GM21367 (cell line): Measurements from ENCODE around the gene OSBPL5.

Experiments
- ATAC-seq: cut with Tn5 transposase; IDR thresholded peaks from one replicate; pipeline ENCODE4 v1.9.1; 2021; ENCODE audit not compliant: unreplicated experiment

The OSBPL5 gene

DNA sequence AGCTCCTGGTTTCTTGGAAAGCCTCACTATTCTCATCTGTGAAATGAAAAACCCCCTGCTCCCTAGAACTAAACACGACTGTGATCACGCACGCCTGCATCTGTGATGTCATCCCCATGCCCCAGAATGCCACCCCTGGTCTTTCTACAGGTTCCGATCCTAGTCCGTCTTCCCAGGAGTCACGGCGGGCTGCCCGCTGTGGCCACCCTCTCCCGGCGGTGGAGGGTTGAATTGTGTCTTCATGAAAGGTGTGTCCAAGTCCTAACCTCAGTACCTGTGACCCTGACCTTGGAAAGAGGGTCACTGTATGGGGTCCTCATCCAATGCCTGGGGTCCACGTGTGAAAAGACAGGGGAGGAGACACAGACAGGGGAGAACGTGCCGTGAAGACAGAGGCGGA, 14.4 kb downstream of the OSBPL5 start:
- ATAC-seq = no peak

DNA sequence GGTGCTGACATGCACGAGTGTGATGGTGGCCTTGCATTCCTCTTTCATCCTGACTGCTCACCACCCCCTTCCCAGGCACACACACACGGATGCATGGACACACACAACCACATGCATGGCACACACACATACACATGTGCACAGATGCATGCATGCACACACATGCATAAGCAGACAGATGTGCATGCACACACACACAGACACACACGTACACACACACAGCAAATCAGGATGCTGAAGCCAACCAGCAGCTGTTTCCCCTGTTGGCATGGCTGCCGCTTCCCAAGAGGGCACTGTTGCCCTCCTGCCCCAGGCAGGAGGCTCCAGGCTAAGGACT, 15.3 kb downstream of the OSBPL5 start:
- ATAC-seq = no peak

DNA sequence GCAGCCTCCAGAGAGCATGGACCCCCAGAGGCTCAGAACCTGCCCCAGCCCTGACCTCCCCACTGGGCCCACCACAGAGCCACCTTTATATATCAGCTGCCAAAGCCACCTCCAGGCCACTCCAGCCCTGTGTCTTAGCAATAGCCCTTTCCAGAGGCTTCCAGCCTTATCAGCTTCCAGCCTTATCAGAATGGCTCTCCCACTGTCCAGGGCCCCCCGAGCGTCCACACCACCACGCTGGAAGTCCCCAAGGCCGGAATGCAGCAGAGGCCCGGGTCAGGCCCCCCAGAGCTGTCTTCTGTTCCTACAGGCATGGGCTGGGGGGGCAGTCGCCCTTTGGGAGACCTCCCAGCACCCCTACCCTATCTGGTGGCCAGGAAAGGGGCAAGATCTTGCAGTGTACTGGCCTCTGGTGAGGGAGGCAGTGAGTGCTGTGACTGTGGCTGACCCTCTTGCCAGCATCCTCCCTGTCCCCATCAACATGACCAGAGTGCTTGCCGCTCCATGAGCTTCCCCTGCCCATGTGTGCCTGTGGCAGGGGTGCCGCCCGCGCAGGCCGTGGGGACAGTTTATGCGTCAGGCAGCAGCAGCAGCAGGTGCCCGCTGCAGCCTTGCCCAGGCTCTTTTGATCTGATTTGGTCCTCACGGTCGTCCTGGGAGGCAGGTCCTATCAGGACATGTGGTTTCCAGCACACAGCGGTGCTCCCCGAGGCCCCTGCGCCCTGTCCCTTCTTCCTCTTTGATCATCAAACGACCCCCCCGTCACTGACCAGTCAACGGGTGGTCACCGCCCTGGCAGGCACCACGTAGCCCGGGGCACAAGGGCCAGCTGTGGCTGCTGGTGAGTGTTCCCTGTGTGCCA, 15.9 kb downstream of the OSBPL5 start:
- no peak for ATAC-seq

DNA sequence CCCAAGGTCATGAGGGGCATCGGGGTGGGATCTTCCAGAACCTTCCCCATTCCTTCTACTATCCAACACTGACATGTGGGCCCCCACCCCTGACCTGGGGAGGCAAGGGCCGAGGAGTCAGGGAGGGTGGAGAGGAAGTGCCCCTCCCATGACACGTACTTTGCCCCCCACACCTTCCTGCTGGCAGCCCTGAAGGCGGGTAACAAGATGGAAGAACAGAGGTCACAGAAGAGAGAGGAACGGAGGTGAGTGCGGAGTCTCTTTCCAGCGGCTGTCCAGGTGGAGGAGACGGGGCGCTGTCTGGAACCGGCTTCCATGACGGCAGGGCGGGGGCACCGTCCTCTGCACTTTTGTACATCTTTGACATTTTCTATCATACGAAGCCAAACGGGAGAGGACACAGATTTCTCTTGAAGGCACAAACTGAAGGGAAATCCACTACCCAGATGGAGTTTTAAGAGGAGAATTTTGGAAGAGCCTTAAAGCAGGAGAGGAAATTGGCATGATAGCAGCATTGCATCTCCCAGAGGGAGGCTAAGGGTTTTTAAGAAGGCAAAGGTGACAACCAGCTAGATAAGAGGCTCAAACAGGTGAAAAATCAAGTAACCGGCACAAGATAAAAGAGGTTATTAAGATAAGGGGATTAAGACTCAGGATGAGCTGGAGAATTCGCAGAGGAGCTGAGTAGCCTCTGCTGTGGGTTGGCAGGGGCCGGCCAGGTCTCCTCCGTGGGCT, 16.7 kb downstream of the OSBPL5 start:
- no peak for ATAC-seq

DNA sequence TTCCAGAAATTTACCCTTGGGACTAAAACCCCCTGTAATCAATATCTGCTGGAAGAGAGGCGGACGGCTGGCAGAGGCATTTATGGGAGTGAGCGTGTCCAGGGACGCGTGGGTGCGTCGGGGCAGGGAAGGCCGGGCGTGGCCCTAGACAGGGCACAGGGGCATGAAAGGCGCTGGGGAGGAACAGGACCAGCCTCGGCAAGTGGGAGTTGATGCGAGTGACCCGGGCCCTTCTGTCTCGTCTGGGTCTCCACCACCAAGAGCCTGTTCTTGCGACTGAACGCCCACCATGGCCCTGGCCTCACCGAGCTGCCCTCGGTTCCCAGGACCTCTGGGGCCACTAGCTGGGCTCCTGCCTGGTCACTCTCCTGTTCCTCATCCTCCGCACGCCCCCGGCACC, 17.5 kb downstream of the OSBPL5 start:
- ATAC-seq = no peak

DNA sequence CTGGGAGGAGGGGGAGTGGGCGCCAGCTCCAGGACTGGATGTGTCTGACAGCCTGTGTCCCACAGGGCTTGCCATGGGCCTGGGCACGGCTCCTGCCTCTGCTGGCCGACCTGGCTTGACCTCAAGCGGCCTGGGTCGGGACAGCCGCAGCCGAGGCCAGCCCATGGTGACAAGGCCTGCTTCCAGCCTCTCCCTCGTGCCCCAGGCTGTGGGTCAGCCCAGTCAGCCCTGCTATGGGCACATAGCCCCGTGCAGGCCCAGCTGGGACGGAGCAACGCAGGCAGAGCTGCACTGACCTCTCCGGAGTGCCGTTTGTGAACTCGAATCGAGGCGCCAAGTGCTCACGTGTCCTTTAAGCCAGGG, 17.9 kb downstream of the OSBPL5 start:
- ATAC-seq = no peak

DNA sequence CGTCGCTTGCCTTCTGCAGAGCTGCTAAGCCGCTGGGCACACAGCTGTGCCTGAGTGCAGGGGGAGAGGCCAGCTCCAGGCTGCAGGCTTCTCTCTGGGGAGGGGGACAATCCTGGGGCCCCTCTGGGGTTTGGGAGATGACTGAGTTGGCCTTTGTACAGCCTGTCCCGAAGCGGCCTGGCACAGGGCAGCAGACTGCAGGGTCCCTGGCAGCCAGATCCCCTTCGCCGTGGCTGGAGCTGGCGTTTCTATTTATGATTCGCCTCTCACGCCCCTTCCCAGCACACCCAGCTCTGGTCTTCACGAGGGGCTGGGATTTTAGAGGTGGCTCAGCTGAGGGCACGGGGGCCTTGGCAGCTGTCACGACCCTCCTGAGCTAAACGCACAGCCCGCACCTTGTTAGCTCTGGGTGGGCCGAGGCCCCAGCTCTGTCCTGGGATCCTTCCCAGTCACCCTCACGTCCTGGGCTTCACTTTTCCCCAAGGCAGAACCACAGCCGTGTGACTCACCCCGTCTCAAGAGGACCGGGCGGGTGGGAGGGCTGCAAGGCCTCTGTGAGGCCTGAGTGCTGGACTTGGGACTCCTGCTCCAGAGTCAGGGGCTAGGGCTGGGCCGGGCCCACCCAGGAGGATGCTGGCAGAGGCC, 18.4 kb downstream of the OSBPL5 start:
- ATAC-seq = no peak

DNA sequence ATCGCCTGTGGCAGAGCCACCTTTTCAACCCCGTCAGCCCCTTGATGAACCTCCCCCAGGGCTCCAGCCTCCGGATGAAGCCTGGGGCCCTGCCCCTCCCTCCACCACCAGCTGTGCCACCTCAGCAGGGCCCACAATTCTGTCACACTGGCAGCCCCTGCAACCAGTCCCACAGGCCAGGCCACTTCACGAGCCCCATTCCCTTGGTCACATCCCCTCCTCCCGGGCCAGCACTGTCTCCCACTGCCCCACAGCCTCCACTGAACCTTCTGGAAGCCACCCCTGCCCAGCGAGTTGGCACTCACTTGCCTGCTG, 19.9 kb downstream of the OSBPL5 start:
- ATAC-seq = no peak

DNA sequence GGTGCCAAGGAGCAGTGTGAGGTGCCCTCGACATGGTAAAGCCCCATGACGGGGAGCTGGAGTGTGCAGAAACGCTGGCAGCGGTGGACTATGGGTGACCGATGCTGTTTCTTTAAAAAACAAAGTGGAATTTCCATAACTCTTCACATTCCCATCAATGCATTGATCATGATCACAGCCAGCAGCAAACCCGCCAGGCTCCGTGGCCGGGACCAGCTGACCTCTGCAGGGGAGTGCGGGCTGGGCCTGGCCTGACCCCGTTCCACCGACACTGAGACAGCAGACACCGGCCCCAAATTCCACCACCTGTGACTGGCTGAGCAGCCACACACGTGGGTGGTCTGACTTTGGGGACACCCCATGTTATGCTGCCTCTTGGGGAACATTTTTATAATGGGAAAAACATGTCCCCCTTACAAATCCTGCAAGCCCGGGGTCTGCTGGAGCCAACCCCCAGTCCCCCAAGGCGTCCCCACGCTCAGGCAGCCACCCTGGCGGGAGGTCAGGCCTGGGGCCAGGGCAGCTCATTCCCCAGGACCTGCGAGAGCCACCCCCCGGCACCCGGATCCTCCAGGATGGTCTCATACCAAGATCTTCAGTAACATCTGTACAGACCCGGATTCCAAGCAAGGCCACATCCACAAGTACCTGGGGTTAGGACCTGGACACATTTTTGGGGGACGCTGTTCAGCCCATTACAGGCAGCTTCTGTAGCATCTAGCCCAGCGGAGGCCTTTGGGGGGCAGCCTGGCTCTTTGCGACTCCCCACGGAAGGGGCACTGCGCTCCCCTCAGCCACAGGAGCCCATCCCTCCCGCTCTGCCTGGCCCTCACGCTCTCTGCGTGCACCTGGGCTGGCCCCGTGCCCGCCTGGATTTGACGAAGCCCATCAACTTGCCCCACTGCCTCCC, 20.6 kb downstream of the OSBPL5 start:
- no peak for ATAC-seq

DNA sequence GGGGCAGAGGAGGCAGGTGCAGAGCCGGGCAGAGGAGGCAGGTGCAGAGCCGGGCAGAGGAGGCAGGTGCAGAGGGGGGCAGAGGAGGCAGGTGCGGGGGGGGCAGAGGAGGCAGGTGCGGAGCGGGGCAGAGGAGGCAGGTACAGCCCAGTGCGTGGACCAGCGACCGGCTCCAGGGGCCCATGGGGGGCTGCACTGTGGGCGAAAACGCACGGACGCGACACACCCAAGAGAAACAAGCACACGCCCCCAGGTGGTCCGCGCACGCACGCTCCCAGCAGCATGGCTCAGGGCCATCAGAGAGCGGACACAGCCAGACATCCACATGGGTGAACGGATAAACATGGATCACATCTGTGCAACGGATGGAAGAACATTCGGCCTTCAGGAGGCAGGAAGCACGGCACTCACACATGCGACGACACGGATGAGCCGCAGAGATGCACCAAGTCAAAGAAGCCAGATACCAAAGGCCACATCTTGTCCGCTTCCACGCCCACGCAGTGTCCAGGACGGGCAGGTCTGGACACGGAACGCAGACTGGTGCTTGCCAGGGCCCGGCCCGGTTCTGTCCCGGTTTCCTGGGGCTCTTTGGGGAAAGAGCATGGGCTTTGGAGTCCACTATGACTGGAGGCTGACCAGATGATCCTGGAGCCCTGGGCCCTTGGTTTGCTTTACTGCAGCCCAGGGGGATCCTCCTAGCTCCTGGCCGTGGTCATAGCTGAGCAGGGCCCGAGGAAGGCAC, 21.8 kb downstream of the OSBPL5 start:
- ATAC-seq = no peak

DNA sequence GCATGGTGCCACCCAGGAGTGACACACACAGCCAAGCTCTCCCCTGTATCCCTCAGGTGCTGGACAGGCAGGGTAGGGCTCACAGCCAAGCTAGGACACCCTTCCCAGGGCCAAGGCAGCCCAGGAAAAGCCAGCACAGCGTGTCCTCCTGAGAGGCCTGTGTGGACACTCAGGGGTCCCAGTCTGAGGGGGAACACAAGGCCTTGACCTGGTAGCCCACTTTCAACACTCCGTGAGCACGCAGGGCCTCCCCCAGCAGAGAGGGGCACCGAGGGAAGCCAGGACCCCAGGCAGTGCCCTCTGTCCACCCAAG, 24.9 kb downstream of the OSBPL5 start:
- ATAC-seq = no peak

DNA sequence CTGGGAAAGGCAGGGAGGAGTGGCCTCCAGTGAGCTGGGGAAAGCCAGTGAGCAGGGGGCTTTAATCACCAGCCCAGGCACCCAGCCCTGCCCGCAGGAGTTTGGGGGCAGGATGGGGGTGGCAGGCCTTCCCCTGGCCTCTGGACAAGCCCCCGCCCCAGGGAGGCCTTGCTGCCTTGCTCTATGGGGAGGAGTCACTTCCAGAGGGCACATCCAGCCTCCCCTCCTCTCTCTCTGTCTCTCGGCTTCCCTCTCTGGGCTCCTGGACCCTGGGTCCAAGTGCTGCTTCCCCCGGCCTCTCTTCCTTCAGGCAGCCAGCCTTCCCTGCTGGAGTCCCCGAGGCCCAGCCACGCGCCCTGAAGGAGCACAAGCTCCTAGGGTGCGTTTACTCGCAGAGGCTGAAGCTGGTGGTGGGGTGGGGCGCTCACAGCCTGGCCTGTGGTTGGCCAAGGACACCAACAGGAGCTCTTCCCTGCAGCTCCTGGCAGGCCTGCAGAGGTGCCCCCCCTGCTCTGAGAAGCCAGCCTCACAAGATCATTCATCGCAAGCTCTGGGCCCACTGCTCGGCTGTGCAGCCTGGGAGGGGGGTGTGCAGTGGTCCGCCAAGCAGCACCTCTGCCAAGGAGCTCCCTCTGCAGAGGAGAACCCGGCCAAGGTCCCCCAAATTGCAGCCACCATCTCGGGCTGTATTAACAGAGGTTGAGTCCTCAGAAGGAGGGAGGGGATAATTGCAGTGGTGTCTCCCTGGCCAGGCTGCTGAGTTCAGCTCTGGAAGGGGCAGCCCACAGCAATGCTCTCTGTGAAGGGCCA, 25.4 kb downstream of the OSBPL5 start:
- no peak for ATAC-seq

DNA sequence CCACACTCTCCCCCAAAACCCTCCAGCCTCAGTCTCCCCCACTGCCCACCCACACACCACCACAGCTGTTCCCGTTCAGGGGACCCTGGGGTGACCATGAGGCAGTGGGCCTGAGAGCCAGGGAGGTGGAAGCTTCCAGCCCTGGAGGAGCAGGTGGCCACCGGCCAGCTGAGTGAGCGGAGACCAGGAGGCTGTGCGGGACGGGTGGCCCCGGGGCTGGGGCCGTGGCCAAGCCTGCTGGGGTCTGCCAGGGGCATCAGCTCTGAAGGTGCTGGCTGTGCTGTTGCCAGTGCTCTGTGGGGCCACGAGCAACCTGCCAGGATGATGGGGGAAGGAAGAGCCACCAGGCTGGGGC, 26.0 kb downstream of the OSBPL5 start:
- no peak for ATAC-seq

DNA sequence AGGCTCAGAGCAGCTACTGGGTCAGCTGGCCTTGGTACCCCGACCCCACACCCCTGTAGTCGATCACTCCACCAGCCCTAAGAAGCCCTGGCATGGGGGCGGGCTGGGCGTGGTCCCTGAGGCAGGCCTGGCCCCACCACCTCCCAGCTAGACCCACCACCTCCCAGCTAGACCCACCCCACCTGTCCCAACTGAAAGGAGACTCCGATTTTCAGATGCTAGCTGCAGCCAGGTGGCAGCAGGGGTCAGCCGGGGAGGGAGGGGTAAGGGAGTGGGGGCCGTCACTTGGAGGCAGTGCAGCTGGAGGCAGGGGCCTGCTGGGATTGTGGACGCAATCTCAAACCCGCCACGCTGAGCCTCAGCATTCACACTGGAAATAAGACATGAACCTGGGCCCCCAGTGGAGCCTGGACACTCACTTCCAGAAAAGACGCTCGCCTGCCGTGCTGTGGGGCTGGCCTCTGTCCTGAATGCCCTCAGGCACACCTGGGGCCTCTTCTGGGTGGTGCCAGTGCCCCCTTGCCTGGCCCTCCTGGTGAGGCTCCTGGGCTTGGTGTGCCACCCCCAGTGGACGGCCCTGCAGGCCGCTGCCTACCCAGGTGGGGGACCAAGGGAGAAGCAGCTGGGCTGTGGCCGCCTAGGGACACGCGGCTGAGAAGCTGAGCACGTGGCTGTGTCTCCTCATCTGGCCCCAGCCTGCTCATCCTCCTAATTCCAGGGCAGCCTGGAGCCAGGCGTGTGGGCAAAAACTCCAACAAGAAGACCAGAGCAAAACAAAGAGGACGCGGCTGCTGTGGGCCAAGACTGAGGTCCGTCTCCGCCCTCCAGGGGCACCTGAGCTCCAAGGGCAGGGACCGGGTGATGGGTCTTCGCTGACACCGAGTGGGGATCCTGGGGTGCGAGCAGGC, 26.7 kb downstream of the OSBPL5 start:
- no peak for ATAC-seq

DNA sequence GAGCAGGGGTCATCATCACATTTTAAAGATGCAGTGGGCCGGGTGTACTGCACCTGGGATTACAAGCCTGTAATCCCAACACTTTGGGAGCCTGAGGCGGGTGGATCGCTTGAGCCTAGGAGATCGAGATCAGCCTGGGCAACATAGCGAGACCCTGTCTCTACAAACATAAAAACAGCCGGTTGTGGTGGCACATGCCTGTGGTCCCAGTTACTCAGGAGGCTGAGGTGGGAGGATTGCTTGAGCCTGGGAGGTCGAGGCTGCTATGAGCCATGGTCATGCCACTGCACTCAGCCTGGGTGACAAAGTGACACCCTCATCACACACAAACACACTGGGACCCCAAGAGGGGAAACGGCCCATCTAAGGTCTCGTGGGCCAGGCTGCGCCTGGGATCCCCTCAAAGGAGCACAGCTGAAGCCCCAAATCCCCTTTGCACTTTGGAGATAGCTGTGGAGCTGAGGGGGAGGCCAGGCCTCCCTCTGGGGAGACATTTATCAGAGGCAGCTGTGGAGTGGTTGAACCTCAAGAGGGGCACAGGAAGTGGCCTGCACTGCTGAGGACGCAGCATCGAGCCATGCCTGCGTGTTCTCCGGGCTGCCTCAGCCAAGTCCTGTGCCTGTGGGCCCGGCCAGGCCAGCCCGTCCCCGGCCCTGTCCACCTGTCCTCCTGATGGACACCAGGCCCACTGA, 27.5 kb downstream of the OSBPL5 start:
- ATAC-seq = no peak

DNA sequence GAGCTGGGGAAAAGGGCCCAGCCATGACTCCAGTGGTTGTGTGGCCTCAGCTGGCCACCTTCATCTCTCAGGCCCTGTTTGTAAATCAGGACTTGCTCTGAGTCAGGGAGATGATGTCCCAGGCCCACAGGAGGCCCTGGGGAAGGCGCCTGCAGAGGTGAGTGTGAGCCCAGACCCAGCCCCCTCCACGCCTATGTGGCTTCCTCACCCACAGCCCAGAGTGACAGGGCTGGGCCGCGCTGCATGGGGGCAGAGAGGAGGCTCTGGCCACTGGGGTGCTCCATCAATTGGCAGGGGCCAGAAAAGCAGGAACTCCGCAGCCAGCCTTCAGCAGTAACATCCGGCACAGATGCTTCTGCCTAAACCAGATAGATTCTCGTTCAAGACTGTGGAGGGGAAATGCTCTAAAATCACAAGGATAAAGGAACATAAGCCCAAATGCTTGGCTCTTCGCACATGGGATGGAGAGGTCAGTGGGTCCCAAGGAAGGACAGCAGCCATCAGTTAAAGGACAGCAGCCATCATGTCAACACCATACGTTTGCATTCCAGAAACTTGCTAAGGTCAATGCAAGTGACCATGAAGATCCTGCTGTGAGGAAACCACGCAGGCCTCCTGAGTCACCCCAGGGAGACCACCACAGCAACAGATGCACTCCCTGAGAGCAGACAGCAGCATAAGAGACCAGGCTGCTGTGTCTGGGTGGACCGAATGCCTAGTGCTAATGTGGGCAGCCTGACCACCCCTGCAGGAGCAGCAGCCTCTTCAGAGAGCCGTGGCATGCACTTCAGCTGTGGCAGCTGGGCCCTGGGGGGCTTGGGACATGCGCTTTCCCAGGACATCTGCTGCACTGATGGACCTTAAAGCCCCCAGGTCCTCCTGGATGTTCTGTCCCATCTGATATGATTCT, 28.3 kb downstream of the OSBPL5 start:
- no peak for ATAC-seq
